HCT116 (cell line): ENCODE results near the gene CNTNAP3B. TPM values are rescaled to one million over a fixed set of nuclear protein-coding genes. Genes with fewer than 3 reads are reported as not detected.
"Not testable (repeated sequence)": the region's sequence is repeated elsewhere in the genome, so short reads cannot be mapped to it uniquely, and the experiment has no call there.

ENCODE experiments used
- ATAC-seq: fragments of 200-7000 bp; cut with Tn5 transposase; 2 replicates; pipeline ENCODE4 v1.9.1; 2020; ENCODE audit warnings: mild to moderate bottlenecking, moderate library complexity
- BruUV-seq: library from RNA; stranded (reverse); fragments of 400-500 nt; replicated peaks from 2 replicates; lab custom pipeline; 2021; lab: Mats Ljungman, UMichigan
- CTCF ChIA-PET: fragments of 300-600 bp; sonication (Branson Sonifier 250); formaldehyde crosslinking; loops from one replicate; lab custom pipeline; 2021; ENCODE audit warnings: antibody characterized with exemption; lab: Charles Lee
- POLR2A ChIA-PET: fragments of 300-600, 350-600 bp; sonication (Branson Sonifier 250); formaldehyde crosslinking; loops from one replicate; lab custom pipeline; 2021; ENCODE audit warnings: antibody characterized with exemption; lab: Charles Lee
- RAD21 ChIA-PET, 2 experiments: fragments of 300-600 bp; sonication (Branson Sonifier 250); formaldehyde crosslinking; loops; one replicate each; lab custom pipeline; 2023; ENCODE audit warnings: low total read pairs in 2 of 2; ENCODE audit not compliant: uncharacterized antibody in 2 of 2, unreplicated experiment in 2 of 2, low non-redundant PET in 1 of 2; lab: Charles Lee
- DNase-seq: peaks from one replicate; pipeline ENCODE4 v3.0.0-alpha.2; 2010; ENCODE audit warnings: low read depth, low spot score
- H2AFZ ChIP-seq: fragments of 200-600 bp; shearing (Covaris generic), sonication (generic); 2 replicates; pipeline ENCODE4 v1.6.1; 2017; ENCODE audit warnings: low read depth, mixed run types, mixed read lengths, antibody characterized with exemption, low read length; ENCODE audit not compliant: poor library complexity, severe bottlenecking
- H3K27ac ChIP-seq: 2 replicates; pipeline ENCODE4 v1.5.1; 2012; ENCODE audit warnings: low read depth, low read length
- H3K27me3 ChIP-seq: fragments of 200-600 bp; sonication (generic); 2 replicates; pipeline ENCODE4 v1.6.1; 2016; ENCODE audit warnings: mixed run types, low read length, mixed read lengths; ENCODE audit not compliant: insufficient read depth
- H3K36me3 ChIP-seq, 2 experiments: fragments of 200-500 bp in 1 of 2; fragments of 200-600 bp in 1 of 2; sonication (Bioruptor generic) in 1 of 2; sonication (generic) in 1 of 2; 2 replicates each; pipeline versions ENCODE4 v1.5.1 to v1.6.1; 2014 to 2016; ENCODE audit warnings: low read length in 2 of 2, inconsistent platforms in 1 of 2, mixed read lengths in 1 of 2, mixed run types in 1 of 2; ENCODE audit not compliant: insufficient read depth in 2 of 2, control insufficient read depth in 1 of 2
- H3K4me1 ChIP-seq, 2 experiments: fragments of 200-600 bp in 1 of 2; sonication (generic) in 1 of 2; 2 replicates each; pipeline versions ENCODE4 v1.5.1 to v1.6.1; 2012 to 2017; ENCODE audit warnings: low read length in 2 of 2, inconsistent platforms in 1 of 2, mild to moderate bottlenecking in 1 of 2, mixed read lengths in 1 of 2, mixed run types in 1 of 2, moderate library complexity in 1 of 2; ENCODE audit not compliant: insufficient read depth in 2 of 2, control insufficient read depth in 1 of 2
- H3K4me2 ChIP-seq: fragments of 200-600 bp; sonication (generic); 2 replicates; pipeline ENCODE4 v1.6.1; 2017; ENCODE audit warnings: mixed run types, low read length, mixed read lengths
- H3K4me3 ChIP-seq, 2 experiments: fragments of 200-600 bp in 1 of 2; sonication (generic) in 1 of 2; replicated peaks in 1 of 2; 2 replicates each; pipeline ENCODE4 v1.5.1; 2011 to 2016; ENCODE audit warnings: low read length in 2 of 2, control low read depth in 1 of 2, low read depth in 1 of 2, mild to moderate bottlenecking in 1 of 2, mixed read lengths in 1 of 2, mixed run types in 1 of 2
- H3K79me2 ChIP-seq: fragments of 200-600 bp; sonication (generic); 2 replicates; pipeline ENCODE4 v1.6.1; 2017; ENCODE audit warnings: mild to moderate bottlenecking, mixed run types, low read length, moderate library complexity, mixed read lengths; ENCODE audit not compliant: insufficient read depth
- H3K9ac ChIP-seq: fragments of 200-600 bp; sonication (generic); 2 replicates; pipeline ENCODE4 v1.6.1; 2016; ENCODE audit warnings: low read length, mixed read lengths
- H3K9me2 ChIP-seq: fragments of 200-600 bp; sonication (generic), shearing (Covaris generic); 2 replicates; pipeline ENCODE4 v1.6.1; 2017; ENCODE audit warnings: mixed run types, mild to moderate bottlenecking, moderate library complexity; ENCODE audit not compliant: insufficient read depth
- H3K9me3 ChIP-seq, 2 experiments: fragments of 200-500 bp in 1 of 2; fragments of 200-600 bp in 1 of 2; sonication (Bioruptor generic) in 1 of 2; sonication (generic) in 1 of 2; 2 replicates each; pipeline ENCODE4 v1.6.1; 2014 to 2017; ENCODE audit warnings: low read length in 2 of 2, mixed read lengths in 2 of 2, inconsistent platforms in 1 of 2, low read depth in 1 of 2, mild to moderate bottlenecking in 1 of 2, mixed run types in 1 of 2, moderate library complexity in 1 of 2; ENCODE audit not compliant: control insufficient read depth in 1 of 2, insufficient read depth in 1 of 2
- H4K20me1 ChIP-seq: fragments of 200-600 bp; sonication (generic), shearing (Covaris generic); 2 replicates; pipeline ENCODE4 v1.6.1; 2017; ENCODE audit warnings: mixed run types, mild to moderate bottlenecking, moderate library complexity; ENCODE audit not compliant: insufficient read depth
- intact Hi-C: fragments of 100-400 bp; cut with micrococcal nuclease; formaldehyde crosslinking; loops from 2 replicates; pipeline ENCODE4 v1.10.0; 2022
- total RNA-seq: library from RNA; stranded (reverse); gene quantifications from one replicate; pipeline ENCODE4 v1.2.1, GENCODE V29; 2021; ENCODE audit not compliant: unreplicated experiment

The CNTNAP3B gene
- total RNA-seq, 1 experiment from 2014 or later, result 24.3 TPM

DNA sequence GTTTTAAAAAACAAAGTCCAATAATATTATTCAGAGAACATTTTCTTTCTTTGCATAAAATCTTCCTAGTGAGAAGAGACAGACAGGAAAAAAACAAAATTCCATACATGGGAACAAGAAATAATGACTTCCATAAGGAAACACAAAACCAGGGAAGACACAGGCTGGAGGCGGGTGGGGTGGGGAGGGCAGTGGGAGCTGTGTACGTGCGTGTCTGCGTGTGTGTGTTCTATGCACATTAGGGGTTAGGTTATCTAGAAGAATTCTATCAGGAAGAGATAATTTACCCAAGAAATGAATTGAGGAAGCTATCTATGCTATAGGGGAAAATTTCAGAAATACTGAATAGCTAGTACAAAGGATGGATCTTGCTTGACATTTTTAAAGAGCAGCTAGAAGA, 58.2 kb downstream of the CNTNAP3B start:
- H3K4me3 ChIP-seq, BruUV-seq, H2AFZ ChIP-seq, DNase-seq, H4K20me1 ChIP-seq, RAD21 ChIA-PET, intact Hi-C loops, H3K4me1 ChIP-seq, H3K9ac ChIP-seq, ATAC-seq, H3K9me2 ChIP-seq, POLR2A ChIA-PET, H3K27me3 ChIP-seq, H3K4me2 ChIP-seq, CTCF ChIA-PET, H3K9me3 ChIP-seq, H3K79me2 ChIP-seq, H3K27ac ChIP-seq, H3K36me3 ChIP-seq: not testable (repeated sequence)

DNA sequence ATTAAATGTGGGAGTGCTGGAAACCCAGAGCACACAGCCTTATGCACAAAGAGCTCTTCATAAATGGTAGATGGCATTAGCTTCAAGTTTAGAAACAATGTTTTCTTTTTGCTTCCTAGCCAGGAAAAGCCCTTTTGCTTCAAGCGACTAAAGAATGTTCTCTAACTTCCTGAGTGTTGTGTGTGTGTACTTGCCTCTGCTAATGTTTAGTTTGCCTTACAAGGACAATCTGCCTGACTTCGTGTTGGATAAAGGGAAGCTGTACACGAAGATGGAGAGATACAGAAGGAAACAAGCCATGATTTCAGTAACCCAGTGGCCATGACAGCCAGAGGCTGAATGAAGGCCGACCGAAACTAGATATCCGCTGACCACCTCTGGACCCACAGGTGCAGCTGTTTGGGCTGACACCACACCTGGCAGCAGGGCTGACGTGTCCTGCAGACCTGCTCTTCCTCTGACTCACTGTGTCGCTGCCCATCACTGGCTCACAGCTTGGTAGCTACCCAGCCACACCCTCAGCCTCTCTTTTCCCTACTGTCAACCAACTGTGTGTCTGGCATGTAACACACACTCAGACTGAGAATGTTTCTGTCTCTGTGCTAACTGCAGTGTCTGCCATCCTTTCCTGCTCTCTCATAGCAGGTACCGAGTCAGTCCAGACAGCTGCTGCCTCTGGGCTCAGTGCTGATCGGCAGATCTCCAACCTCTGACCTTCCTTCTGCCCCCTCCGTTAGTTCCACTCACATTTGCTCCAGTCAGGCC, 59.0 kb downstream of the CNTNAP3B start:
- H3K4me3 ChIP-seq, H3K4me1 ChIP-seq, RAD21 ChIA-PET, H3K4me2 ChIP-seq, BruUV-seq, H3K36me3 ChIP-seq, H3K27me3 ChIP-seq, POLR2A ChIA-PET, H4K20me1 ChIP-seq, DNase-seq, CTCF ChIA-PET, H2AFZ ChIP-seq, H3K9ac ChIP-seq, intact Hi-C loops, H3K9me2 ChIP-seq, H3K79me2 ChIP-seq, H3K9me3 ChIP-seq, H3K27ac ChIP-seq: not testable (repeated sequence)
- ATAC-seq, result peak; percentile 92

DNA sequence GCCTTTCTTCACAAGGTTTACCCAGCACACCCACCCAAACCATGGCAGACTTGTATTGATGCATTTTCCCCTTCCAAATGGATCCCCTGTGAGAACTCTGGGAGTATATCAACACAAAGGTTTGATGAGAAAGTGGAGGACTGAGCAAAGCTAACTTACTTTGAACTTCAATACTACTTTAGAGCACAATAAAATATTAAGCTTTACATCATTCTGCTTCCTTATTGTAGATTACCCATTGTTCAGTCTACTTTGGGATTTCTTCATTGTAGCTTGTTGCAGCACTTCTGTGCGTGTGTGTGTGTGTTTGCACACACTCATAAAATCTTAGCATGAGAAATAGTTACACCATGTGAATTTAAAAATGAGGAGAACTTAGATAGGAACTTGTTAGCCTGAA, 75.4 kb downstream of the CNTNAP3B start:
- H3K9ac ChIP-seq, CTCF ChIA-PET, POLR2A ChIA-PET, H3K79me2 ChIP-seq, H3K36me3 ChIP-seq, DNase-seq, H3K27me3 ChIP-seq, H3K4me3 ChIP-seq, H3K9me3 ChIP-seq, H2AFZ ChIP-seq, H3K9me2 ChIP-seq, BruUV-seq, intact Hi-C loops, H3K4me2 ChIP-seq, H3K4me1 ChIP-seq, RAD21 ChIA-PET, H4K20me1 ChIP-seq, ATAC-seq, H3K27ac ChIP-seq: not testable (repeated sequence)

DNA sequence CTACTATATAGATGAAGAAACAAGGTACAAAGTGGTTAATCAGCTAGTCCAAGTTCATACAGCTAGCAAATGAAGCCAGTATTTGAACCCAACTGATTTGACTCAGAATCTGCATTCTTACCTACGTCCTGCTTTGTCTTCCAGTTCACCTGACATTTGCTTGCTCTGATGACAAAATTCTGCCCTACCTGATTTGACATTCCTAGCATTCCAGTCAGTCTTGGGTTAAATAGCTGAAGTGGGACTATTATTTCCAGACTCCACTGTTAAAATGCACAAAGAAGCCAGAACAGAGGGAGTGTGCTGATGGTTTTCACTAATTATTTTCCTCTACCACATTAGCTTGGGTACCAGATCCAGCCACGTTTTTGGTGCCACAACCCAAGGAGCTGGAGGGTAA, 78.5 kb downstream of the CNTNAP3B start:
- H3K27ac ChIP-seq, intact Hi-C loops, H3K79me2 ChIP-seq, CTCF ChIA-PET, DNase-seq, RAD21 ChIA-PET, H3K9me2 ChIP-seq, H3K9me3 ChIP-seq, H3K9ac ChIP-seq, H2AFZ ChIP-seq, H3K4me2 ChIP-seq, H3K36me3 ChIP-seq, H3K4me1 ChIP-seq, H4K20me1 ChIP-seq, H3K4me3 ChIP-seq, BruUV-seq, H3K27me3 ChIP-seq, POLR2A ChIA-PET, ATAC-seq: not testable (repeated sequence)
